GM18526 (cell line): Measurements from ENCODE around the gene NELFCD.
A peak's percentile ranks its signal among the peaks of the same experiment; 100 is the strongest.

ENCODE experiments used
- POLR2A ChIP-seq: IDR thresholded peaks from 3 replicates; pipeline ENCODE4 v1.6.1; 2011; ENCODE audit not compliant: insufficient read length; ENCODE audit errors: extremely low read depth

The NELFCD gene

GRCh38 chr20:59035381-59035780 is 54.3 kb downstream of the NELFCD start:
- TF ChIP-seq POLR2A: no peak

- no peak for TF ChIP-seq POLR2A
Measured at GRCh38 chr20:59037386-59037785, 56.3 kb downstream of the NELFCD start.

GRCh38 chr20:59039233-59039632 is 58.2 kb downstream of the NELFCD start:
- no peak for TF ChIP-seq POLR2A

GRCh38 chr20:59040667-59041066 is 59.6 kb downstream of the NELFCD start:
- TF ChIP-seq POLR2A: no peak

- no peak for TF ChIP-seq POLR2A
Measured at GRCh38 chr20:59042151-59042795, 61.2 kb downstream of the NELFCD start, which contains the start of gene PRELID3B. Gene PRELID3B (minus strand): TSS chr20:59042786. CDS start chr20:59042730, 56 bp downstream.

- peak; percentile 83 for TF ChIP-seq POLR2A
Measured at GRCh38 chr20:59042796-59043631, 62.0 kb downstream of the NELFCD start.

GRCh38 chr20:59043698-59044097 is 62.6 kb downstream of the NELFCD start:
- TF ChIP-seq POLR2A: no peak

- TF ChIP-seq POLR2A: no peak
Measured at GRCh38 chr20:59044295-59044694, 63.2 kb downstream of the NELFCD start.
